H1 (cell line): ENCODE results near the gene SPP1.

ENCODE experiments used
- ATF2 ChIP-seq: IDR thresholded peaks from 2 replicates; pipeline ENCODE4 v1.6.1; 2012; ENCODE audit warnings: low read length, inconsistent platforms
- ATF3 ChIP-seq: IDR thresholded peaks from 2 replicates; pipeline ENCODE4 v1.6.1; 2011; ENCODE audit warnings: low read depth, mild to moderate bottlenecking, low read length; ENCODE audit not compliant: insufficient read depth
- CHD2 ChIP-seq: IDR thresholded peaks from 2 replicates; pipeline ENCODE4 v1.6.1; 2012; ENCODE audit warnings: low read length, improper control_type of control experiment
- CTCF ChIP-seq, 3 experiments: IDR thresholded peaks; 1 replicate in 2 of 3; 2 replicates in 1 of 3; pipeline versions ENCODE4 v1.5.1 to v1.6.1; 2011; ENCODE audit warnings: low read length in 3 of 3, mild to moderate bottlenecking in 3 of 3, inconsistent platforms in 2 of 3, low read depth in 1 of 3, moderate library complexity in 1 of 3; ENCODE audit not compliant: insufficient read depth in 1 of 3; ENCODE audit errors: control extremely low read depth in 1 of 3
- EZH2 ChIP-seq: fragments of 200-600 bp; sonication (generic); IDR thresholded peaks from 2 replicates; pipeline ENCODE4 v1.7.1; 2012; ENCODE audit warnings: low read depth, mild to moderate bottlenecking, moderate library complexity, low read length, inconsistent platforms; ENCODE audit not compliant: severe bottlenecking
- GABPA ChIP-seq: IDR thresholded peaks from 2 replicates; pipeline ENCODE4 v1.6.1; 2011; ENCODE audit warnings: mild to moderate bottlenecking, low read length, moderate library complexity, borderline replicate concordance; ENCODE audit not compliant: insufficient read depth
- JUND ChIP-seq: IDR thresholded peaks from 2 replicates; pipeline ENCODE4 v1.6.1; 2011; ENCODE audit warnings: mild to moderate bottlenecking, improper control_type of control experiment, low read length
- NANOG ChIP-seq: IDR thresholded peaks from 2 replicates; pipeline ENCODE4 v1.6.1; 2011; ENCODE audit warnings: low read length, low read depth, mild to moderate bottlenecking, inconsistent platforms; ENCODE audit not compliant: insufficient read depth, poor library complexity, severe bottlenecking
- POLR2A ChIP-seq, 2 experiments: IDR thresholded peaks; 1 replicate in 1 of 2; 2 replicates in 1 of 2; pipeline ENCODE4 v1.6.1; 2011; ENCODE audit warnings: low read depth in 2 of 2, low read length in 2 of 2, mild to moderate bottlenecking in 2 of 2; ENCODE audit errors: control extremely low read depth in 1 of 2
- TBP ChIP-seq: IDR thresholded peaks from 2 replicates; pipeline ENCODE4 v1.6.1; 2011; ENCODE audit warnings: low read depth, low read length, improper control_type of control experiment
- TEAD4 ChIP-seq: IDR thresholded peaks from 2 replicates; pipeline ENCODE4 v1.6.1; 2012; ENCODE audit warnings: low read depth, low read length, inconsistent platforms, mixed read lengths
- ZNF274 ChIP-seq: IDR thresholded peaks from 2 replicates; pipeline ENCODE4 v1.7.0; 2012; ENCODE audit warnings: low read length, borderline replicate concordance; ENCODE audit errors: extremely low read depth

GRCh38 chr4:87961993-87962392 lies 13.5 kb upstream of the SPP1 start:
- no peak for TF ChIP-seq POLR2A (IDR thresholded peaks at IDR 0.05; ENCODE audit: control extremely low read depth in 1 of 2, low read depth in 2 of 2, low read length in 2 of 2)
- no peak for TF ChIP-seq GABPA
- TF ChIP-seq CTCF (IDR thresholded peaks at IDR 0.05; ENCODE audit: control extremely low read depth in 1 of 3, insufficient read depth in 1 of 3, low read depth in 1 of 3, low read length in 3 of 3): no peak
- TF ChIP-seq TBP: no peak
- no peak for TF ChIP-seq ATF3
- no peak for TF ChIP-seq ATF2
- TF ChIP-seq TEAD4: no peak
- no peak for TF ChIP-seq CHD2
- no peak for TF ChIP-seq EZH2
- no peak for TF ChIP-seq JUND
- no peak for TF ChIP-seq NANOG
- no peak for TF ChIP-seq ZNF274
